PFSK-1 (cell line): ENCODE measurements around the gene NSMF.

Experiments
- FOXP2 ChIP-seq: optimal IDR thresholded peaks from 2 replicates; pipeline ENCODE3; 2011; ENCODE audit warnings: borderline replicate concordance, control low read depth, inconsistent platforms; ENCODE audit not compliant: insufficient read depth; ENCODE audit errors: extremely low read length, extremely low read depth
- POLR2AphosphoS5 ChIP-seq: IDR thresholded peaks from 2 replicates; pipeline ENCODE4 v1.6.1; 2012; ENCODE audit warnings: low read depth, mild to moderate bottlenecking, control low read depth, low read length, moderate library complexity
- REST ChIP-seq, 2 experiments: IDR thresholded peaks; 2 replicates each; pipeline versions ENCODE4 v1.6.1 to v1.8.0; 2011 to 2012; ENCODE audit warnings: low read depth in 2 of 2, low read length in 2 of 2, control low read depth in 1 of 2, inconsistent platforms in 1 of 2, mild to moderate bottlenecking in 1 of 2, moderate library complexity in 1 of 2; ENCODE audit not compliant: insufficient read depth in 1 of 2
- SIN3A ChIP-seq: IDR thresholded peaks from 2 replicates; pipeline ENCODE4 v1.6.1; 2012; ENCODE audit warnings: mild to moderate bottlenecking, low read length, moderate library complexity, borderline replicate concordance; ENCODE audit not compliant: insufficient read depth
- TAF1 ChIP-seq: IDR thresholded peaks from 2 replicates; pipeline ENCODE4 v1.6.1; 2012; ENCODE audit warnings: low read length, control low read depth, borderline replicate concordance; ENCODE audit not compliant: insufficient read depth

The NSMF gene

GRCh38 chr9:137504432-137504777, 45.3 kb upstream of the NSMF start:
- TF ChIP-seq REST (IDR thresholded peaks at IDR 0.05; ENCODE audit: insufficient read depth in 1 of 2, low read depth in 2 of 2, low read length in 2 of 2) (no peak), SIN3A (no peak), POLR2AphosphoS5 (no peak), TAF1 (no peak), FOXP2 (no peak)

GRCh38 chr9:137502008-137502911, 43.1 kb upstream of the NSMF start:
- TF ChIP-seq SIN3A: no peak

- no peak for TF ChIP-seq SIN3A
- TF ChIP-seq POLR2AphosphoS5: no peak
- no peak for TF ChIP-seq FOXP2
- TF ChIP-seq TAF1: no peak
- no peak for TF ChIP-seq REST (IDR thresholded peaks at IDR 0.05; ENCODE audit: insufficient read depth in 1 of 2, low read depth in 2 of 2, low read length in 2 of 2)
These were observed 42.3 kb upstream of the NSMF start for GRCh38 chr9:137501457-137501856.

- TF ChIP-seq REST (IDR thresholded peaks at IDR 0.05; ENCODE audit: insufficient read depth in 1 of 2, low read depth in 2 of 2, low read length in 2 of 2) (no peak), POLR2AphosphoS5 (no peak), SIN3A (no peak), FOXP2 (no peak), TAF1 (no peak)
These were observed 41.7 kb upstream of the NSMF start for GRCh38 chr9:137500666-137501397.

- TF ChIP-seq POLR2AphosphoS5: no peak
- TF ChIP-seq REST (IDR thresholded peaks at IDR 0.05; ENCODE audit: insufficient read depth in 1 of 2, low read depth in 2 of 2, low read length in 2 of 2): no peak
- no peak for TF ChIP-seq SIN3A
- TF ChIP-seq TAF1: no peak
- TF ChIP-seq FOXP2: no peak
These were observed 40.9 kb upstream of the NSMF start for GRCh38 chr9:137499858-137500661.
